A549 (cell line): ENCODE measurements around the gene SPTB. TPM values are rescaled to one million over a fixed set of nuclear protein-coding genes. Genes with fewer than 3 reads are reported as not detected.
A peak's percentile ranks its signal among the peaks of the same experiment; 100 is the strongest.

Experiments used
- ATAC-seq, 2 experiments: fragments of 200-7000 bp in 1 of 2; fragments of >200 bp in 1 of 2; cut with Nextera tagmentation in 1 of 2; cut with Tn5 transposase in 1 of 2; 3 replicates each; pipeline versions ENCODE4 v1.8.0 to v1.9.1; 2018 to 2020; ENCODE audit warnings: mild to moderate bottlenecking in 1 of 2, moderate library complexity in 1 of 2
- CTCF ChIA-PET: fragments of 300-600 bp; sonication (Branson Sonifier 250); formaldehyde crosslinking; extraction: SDS; loops from one replicate; lab custom pipeline; 2021; ENCODE audit warnings: antibody characterized with exemption, inconsistent platforms; lab: Yijun Ruan, JAX
- POLR2A ChIA-PET: fragments of 350-600 bp; formaldehyde crosslinking; extraction: SDS; loops from one replicate; lab custom pipeline; 2021; ENCODE audit warnings: antibody characterized with exemption, inconsistent platforms; lab: Yijun Ruan, JAX
- DNase-seq, 2 experiments: peaks; one replicate each; pipeline versions ENCODE4 v3.0.0 to v3.0.0-alpha.2; 2011 to 2016; ENCODE audit warnings: low read depth in 1 of 2, low spot score in 1 of 2
- FAIRE-seq: peaks from 2 replicates; lab custom pipeline; 2011; peaks lifted over from hg19 to GRCh38; lab: Jason Lieb, UNC
- H3K27ac ChIP-seq, 2 experiments: fragments of >200 bp; sonication (Bioruptor Twin); formaldehyde crosslinking; 3 replicates each; pipeline ENCODE4 v1.5.1; 2016 to 2017
- H3K4me1 ChIP-seq: fragments of >200 bp; sonication (Bioruptor Twin); formaldehyde crosslinking; 3 replicates; pipeline ENCODE4 v1.6.1; 2016
- H3K4me2 ChIP-seq: fragments of >200 bp; sonication (Bioruptor Twin); formaldehyde crosslinking; 3 replicates; pipeline ENCODE4 v1.6.1; 2016
- H3K4me3 ChIP-seq: fragments of >200 bp; sonication (Bioruptor Twin); formaldehyde crosslinking; 3 replicates; pipeline ENCODE4 v1.5.1; 2016
- H3K9me3 ChIP-seq: fragments of >200 bp; sonication (Bioruptor Twin); formaldehyde crosslinking; 3 replicates; pipeline ENCODE4 v1.6.1; 2016
- BHLHE40 ChIP-seq: IDR thresholded peaks from 2 replicates; pipeline ENCODE4 v1.6.1; 2012; ENCODE audit warnings: low read depth, low read length, inconsistent platforms
- FOSB ChIP-seq: fragments of 250-450 bp; sonication (Bioruptor Pico); IDR thresholded peaks from 2 replicates; pipeline ENCODE4 v1.5.0; 2020; ENCODE audit warnings: mild to moderate bottlenecking, moderate library complexity
- HOXB5 ChIP-seq: fragments of 250-450 bp; sonication (Bioruptor Pico); IDR thresholded peaks from 2 replicates; pipeline ENCODE4 v1.5.0; 2020; ENCODE audit warnings: mild to moderate bottlenecking, moderate library complexity
- MAFK ChIP-seq: fragments of 450-650 bp; IDR thresholded peaks from 2 replicates; pipeline ENCODE4 v1.6.1; 2014; ENCODE audit not compliant: partially characterized antibody
- MAZ ChIP-seq: fragments of 150-350 bp; IDR thresholded peaks from 2 replicates; pipeline ENCODE4 v1.6.1; 2014; ENCODE audit warnings: antibody characterized with exemption, low read depth, low read length, borderline replicate concordance
- NFE2L2 ChIP-seq: fragments of 150-350 bp; conservative IDR thresholded peaks from 2 replicates; pipeline ENCODE4 v1.6.1; 2014; ENCODE audit warnings: low read length
- RAD21 ChIP-seq, 2 experiments: fragments of >200 bp in 1 of 2; sonication (Bioruptor Twin) in 1 of 2; formaldehyde crosslinking in 1 of 2; IDR thresholded peaks in 1 of 2; conservative IDR thresholded peaks in 1 of 2; 2 replicates in 1 of 2; 3 replicates in 1 of 2; pipeline ENCODE4 v1.6.1; 2012 to 2018; ENCODE audit warnings: inconsistent platforms in 1 of 2
- RNF2 ChIP-seq: fragments of 200-600 bp; sonication (generic); IDR thresholded peaks from 2 replicates; pipeline ENCODE4 v1.6.1; 2016; ENCODE audit warnings: low read depth, mild to moderate bottlenecking, antibody characterized with exemption, moderate library complexity, borderline replicate concordance
- SMC3 ChIP-seq: fragments of >200 bp; sonication (Bioruptor Twin); formaldehyde crosslinking; IDR thresholded peaks from 3 replicates; pipeline ENCODE4 v1.6.1; 2018; ENCODE audit warnings: inconsistent platforms
- TP53 ChIP-seq: fragments of 250-450 bp; sonication (Bioruptor Pico); IDR thresholded peaks from 2 replicates; pipeline ENCODE4 v1.5.0; 2021; ENCODE audit warnings: mild to moderate bottlenecking, moderate library complexity
- ZNF302 ChIP-seq: fragments of 250-450 bp; sonication (Bioruptor Pico); IDR thresholded peaks from 2 replicates; pipeline ENCODE4 v1.9.0; 2021; ENCODE audit warnings: inconsistent platforms, mild to moderate bottlenecking, moderate library complexity
- WGBS: methylation state at CpG from one replicate; pipeline ENCODE4 v1.1.6; 2017; ENCODE audit errors: missing lambda C conversion rate; 5-methylcytosine and 5-hydroxymethylcytosine counted together
- polyA plus RNA-seq, 4 experiments: library from polyadenylated mRNA; depleted of rRNA in 3 of 4; stranded (reverse); fragments of >200 nt; fragmentation: RNase III in 1 of 4; extraction: RNeasy Plus Mini Kit Qiagen cat#74134 plus additional on column Dnase treatment in 1 of 4; gene quantifications; 2 replicates in 3 of 4; 3 replicates in 1 of 4; pipeline ENCODE4 v1.2.3, GENCODE V29; 2011 to 2017
- TF ChIP-seq, protein P1 (sequence below): fragments of >200 bp; sonication (Bioruptor Twin); formaldehyde crosslinking; IDR thresholded peaks from 3 replicates; pipeline ENCODE4 v1.5.1; 2016
- TF ChIP-seq, protein P2 (sequence below): IDR thresholded peaks from 2 replicates; pipeline ENCODE4 v1.6.1; 2012; ENCODE audit warnings: low read depth, borderline replicate concordance
- TF ChIP-seq, protein P3 (sequence below): fragments of 200-600 bp; sonication (generic); IDR thresholded peaks from 2 replicates; pipeline ENCODE4 v1.6.1; 2016; ENCODE audit warnings: antibody characterized with exemption, mild to moderate bottlenecking, moderate library complexity
- TF ChIP-seq, protein P4 (sequence below): fragments of 250-450 bp; sonication (Bioruptor Pico); IDR thresholded peaks from 2 replicates; pipeline ENCODE4 v1.5.0; 2020; ENCODE audit warnings: low read depth, mild to moderate bottlenecking, moderate library complexity

The SPTB gene
- polyA plus RNA-seq, 2 of the 4 experiments (the other 2 are of a cell fraction): 0.27 to 2.1 TPM

DNA sequence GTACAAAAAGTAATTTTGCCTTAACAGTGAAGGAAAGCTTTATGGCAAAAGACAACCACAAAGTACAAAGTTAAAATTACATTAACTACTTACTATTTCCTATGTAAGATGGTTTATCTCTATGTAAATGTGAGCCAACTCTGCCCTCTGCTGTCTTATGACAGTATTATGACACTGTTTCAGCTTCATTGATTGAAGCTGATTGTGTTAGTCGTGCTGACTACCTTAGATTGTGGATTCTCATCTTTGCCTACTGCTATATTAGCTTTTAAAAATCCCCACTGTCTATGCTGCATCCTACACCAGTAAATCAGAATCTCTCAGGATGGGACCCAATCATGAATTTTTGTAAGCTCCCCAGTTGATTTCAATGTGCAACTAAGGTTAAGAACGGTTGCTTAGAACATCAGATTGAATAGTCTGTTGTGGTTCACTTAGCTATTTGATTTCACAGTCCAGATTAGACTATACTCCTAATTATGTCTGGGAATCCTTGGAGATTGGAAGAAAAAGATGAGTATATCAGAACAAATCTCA lies 12.2 kb upstream of the SPTB start:
- CTCF ChIA-PET: interaction anchor here (0.6 to 8.7 kb wide), 85 partner anchors 11 to 554 kb away, joined by 3 to 250 read pairs (median 5); partner anchors contain the start of genes CHURC1, FNTB, PLEKHG3 and SPTB
- H3K9me3 ChIP-seq: no peaks in the 10 kb centered on the region
- no peaks in the 10 kb centered on the region for H3K4me1 ChIP-seq
- POLR2A ChIA-PET: interaction anchor here (1.0 to 2.2 kb wide), 4 partner anchors 69 to 387 kb away, joined by 3 to 7 read pairs (median 6); partner anchors contain the start of genes HSPA2 and ZBTB1
- no peak overlapping the region for H3K4me2 ChIP-seq
- 48% methylated on average over 2 of the region's 2 CpGs for WGBS
- FAIRE-seq: peak; percentile 94
- peak; percentile 56 to 80 for DNase-seq
- H3K27ac ChIP-seq: no peak overlapping the region
- peak; percentile 95 to 99 for ATAC-seq
- TF ChIP-seq, protein P1, sequence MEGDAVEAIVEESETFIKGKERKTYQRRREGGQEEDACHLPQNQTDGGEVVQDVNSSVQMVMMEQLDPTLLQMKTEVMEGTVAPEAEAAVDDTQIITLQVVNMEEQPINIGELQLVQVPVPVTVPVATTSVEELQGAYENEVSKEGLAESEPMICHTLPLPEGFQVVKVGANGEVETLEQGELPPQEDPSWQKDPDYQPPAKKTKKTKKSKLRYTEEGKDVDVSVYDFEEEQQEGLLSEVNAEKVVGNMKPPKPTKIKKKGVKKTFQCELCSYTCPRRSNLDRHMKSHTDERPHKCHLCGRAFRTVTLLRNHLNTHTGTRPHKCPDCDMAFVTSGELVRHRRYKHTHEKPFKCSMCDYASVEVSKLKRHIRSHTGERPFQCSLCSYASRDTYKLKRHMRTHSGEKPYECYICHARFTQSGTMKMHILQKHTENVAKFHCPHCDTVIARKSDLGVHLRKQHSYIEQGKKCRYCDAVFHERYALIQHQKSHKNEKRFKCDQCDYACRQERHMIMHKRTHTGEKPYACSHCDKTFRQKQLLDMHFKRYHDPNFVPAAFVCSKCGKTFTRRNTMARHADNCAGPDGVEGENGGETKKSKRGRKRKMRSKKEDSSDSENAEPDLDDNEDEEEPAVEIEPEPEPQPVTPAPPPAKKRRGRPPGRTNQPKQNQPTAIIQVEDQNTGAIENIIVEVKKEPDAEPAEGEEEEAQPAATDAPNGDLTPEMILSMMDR: peak; percentile 79
- TF ChIP-seq RAD21 (conservative IDR thresholded peaks at IDR 0.05 in 1 of 2, IDR thresholded peaks at IDR 0.05 in 1 of 2): peak; percentile 89 to 90
- TF ChIP-seq RNF2: no peak
- TF ChIP-seq BHLHE40: no peak
- peak; percentile 92 for TF ChIP-seq SMC3
- no peak for TF ChIP-seq NFE2L2
- no peak overlapping the region for H3K4me3 ChIP-seq

DNA sequence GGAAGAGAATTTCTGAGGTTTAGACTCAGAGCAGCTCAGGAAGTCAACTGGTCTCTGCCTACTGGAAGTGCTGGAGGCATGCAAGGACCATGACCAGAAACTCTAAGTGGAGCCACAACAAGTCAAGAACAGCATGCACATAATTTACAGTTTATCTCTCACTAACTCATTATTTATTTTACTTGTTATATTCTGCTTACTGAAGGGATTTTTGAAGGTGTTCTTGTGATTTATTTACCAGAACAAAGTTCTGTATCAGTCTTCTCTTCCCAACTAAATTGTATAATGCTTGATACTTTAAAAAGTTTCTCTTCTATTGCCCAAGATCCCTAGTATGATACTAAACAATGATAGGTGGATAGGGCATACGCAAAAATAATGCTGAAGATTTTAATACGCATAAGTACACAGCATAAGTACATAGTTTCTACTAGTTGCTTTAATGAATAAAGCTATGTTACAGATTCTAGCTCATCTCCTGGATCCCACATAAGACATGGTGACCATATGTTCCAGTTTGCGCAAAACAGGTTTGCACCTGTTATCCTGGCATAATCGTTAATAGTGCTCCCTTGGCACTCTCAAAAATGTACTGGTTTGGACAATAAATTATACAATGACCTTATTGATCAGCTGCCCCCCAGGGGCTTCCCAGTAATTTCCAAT lies 11.6 kb upstream of the SPTB start:
- peak in 1 of 2 experiments; percentile 33; a peak in 3 of 6 replicates for ATAC-seq
- POLR2A ChIA-PET: interaction anchor here (1.0 to 2.2 kb wide), 4 partner anchors 68 to 386 kb away, joined by 3 to 7 read pairs (median 6); partner anchors contain the start of genes HSPA2 and ZBTB1
- CTCF ChIA-PET: interaction anchor here (0.6 to 8.7 kb wide), 78 partner anchors 11 to 554 kb away, joined by 3 to 250 read pairs (median 5); partner anchors contain the start of genes CHURC1, PLEKHG3 and SPTB
- no peaks in the 10 kb centered on the region for H3K4me1 ChIP-seq
- H3K4me3 ChIP-seq: no peak overlapping the region
- no peaks in the 10 kb centered on the region for H3K9me3 ChIP-seq
- H3K27ac ChIP-seq: no peak overlapping the region
- DNase-seq: no peak
- TF ChIP-seq, protein P2, sequence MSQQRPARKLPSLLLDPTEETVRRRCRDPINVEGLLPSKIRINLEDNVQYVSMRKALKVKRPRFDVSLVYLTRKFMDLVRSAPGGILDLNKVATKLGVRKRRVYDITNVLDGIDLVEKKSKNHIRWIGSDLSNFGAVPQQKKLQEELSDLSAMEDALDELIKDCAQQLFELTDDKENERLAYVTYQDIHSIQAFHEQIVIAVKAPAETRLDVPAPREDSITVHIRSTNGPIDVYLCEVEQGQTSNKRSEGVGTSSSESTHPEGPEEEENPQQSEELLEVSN: no peak
- peak; percentile 56 for TF ChIP-seq MAFK
- no peak for FAIRE-seq
- WGBS: 92% methylated on average over 4 of the region's 4 CpGs
- no peak overlapping the region for H3K4me2 ChIP-seq

DNA sequence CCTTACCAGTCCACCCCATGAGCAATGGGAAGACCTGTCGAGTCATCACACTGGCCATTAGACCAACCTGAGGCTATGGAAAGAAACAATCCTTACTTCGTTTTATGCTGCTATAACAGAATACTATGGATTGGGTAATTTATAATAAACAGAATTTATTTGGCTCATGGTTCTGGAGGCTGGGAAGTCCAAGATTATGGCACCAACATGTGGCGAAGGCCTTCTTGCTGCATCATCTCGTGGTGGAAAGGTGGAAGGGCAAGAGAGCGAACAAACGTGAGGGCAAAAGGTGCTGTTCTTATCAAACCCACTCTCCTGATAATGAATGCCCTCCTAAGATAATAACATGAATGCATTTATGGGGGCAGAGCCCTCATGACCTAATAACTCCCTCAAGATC lies 9.6 kb upstream of the SPTB start:
- no peaks in the 10 kb centered on the region for H3K9me3 ChIP-seq
- no peak overlapping the region for H3K4me3 ChIP-seq
- ATAC-seq: no peak
- TF ChIP-seq, protein P1: no peak
- TF ChIP-seq MAZ: no peak
- TF ChIP-seq FOSB: no peak
- no peak for TF ChIP-seq TP53
- no peak for TF ChIP-seq ZNF302 (CRISPR knock-in tag)
- TF ChIP-seq, protein P3, sequence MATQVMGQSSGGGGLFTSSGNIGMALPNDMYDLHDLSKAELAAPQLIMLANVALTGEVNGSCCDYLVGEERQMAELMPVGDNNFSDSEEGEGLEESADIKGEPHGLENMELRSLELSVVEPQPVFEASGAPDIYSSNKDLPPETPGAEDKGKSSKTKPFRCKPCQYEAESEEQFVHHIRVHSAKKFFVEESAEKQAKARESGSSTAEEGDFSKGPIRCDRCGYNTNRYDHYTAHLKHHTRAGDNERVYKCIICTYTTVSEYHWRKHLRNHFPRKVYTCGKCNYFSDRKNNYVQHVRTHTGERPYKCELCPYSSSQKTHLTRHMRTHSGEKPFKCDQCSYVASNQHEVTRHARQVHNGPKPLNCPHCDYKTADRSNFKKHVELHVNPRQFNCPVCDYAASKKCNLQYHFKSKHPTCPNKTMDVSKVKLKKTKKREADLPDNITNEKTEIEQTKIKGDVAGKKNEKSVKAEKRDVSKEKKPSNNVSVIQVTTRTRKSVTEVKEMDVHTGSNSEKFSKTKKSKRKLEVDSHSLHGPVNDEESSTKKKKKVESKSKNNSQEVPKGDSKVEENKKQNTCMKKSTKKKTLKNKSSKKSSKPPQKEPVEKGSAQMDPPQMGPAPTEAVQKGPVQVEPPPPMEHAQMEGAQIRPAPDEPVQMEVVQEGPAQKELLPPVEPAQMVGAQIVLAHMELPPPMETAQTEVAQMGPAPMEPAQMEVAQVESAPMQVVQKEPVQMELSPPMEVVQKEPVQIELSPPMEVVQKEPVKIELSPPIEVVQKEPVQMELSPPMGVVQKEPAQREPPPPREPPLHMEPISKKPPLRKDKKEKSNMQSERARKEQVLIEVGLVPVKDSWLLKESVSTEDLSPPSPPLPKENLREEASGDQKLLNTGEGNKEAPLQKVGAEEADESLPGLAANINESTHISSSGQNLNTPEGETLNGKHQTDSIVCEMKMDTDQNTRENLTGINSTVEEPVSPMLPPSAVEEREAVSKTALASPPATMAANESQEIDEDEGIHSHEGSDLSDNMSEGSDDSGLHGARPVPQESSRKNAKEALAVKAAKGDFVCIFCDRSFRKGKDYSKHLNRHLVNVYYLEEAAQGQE: no peak
- TF ChIP-seq HOXB5 (CRISPR knock-in tag): no peak
- TF ChIP-seq, protein P4, sequence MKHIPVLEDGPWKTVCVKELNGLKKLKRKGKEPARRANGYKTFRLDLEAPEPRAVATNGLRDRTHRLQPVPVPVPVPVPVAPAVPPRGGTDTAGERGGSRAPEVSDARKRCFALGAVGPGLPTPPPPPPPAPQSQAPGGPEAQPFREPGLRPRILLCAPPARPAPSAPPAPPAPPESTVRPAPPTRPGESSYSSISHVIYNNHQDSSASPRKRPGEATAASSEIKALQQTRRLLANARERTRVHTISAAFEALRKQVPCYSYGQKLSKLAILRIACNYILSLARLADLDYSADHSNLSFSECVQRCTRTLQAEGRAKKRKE (CRISPR knock-in tag): no peak
- no peaks in the 10 kb centered on the region for H3K4me1 ChIP-seq
- no peak overlapping the region for H3K27ac ChIP-seq
- POLR2A ChIA-PET: no interaction called here
- DNase-seq: no peak
- CTCF ChIA-PET: interaction anchor here (1.7 to 8.7 kb wide), 11 partner anchors 9 to 217 kb away, joined by 6 to 250 read pairs (median 73); partner anchors contain the start of gene SPTB
- no peak for FAIRE-seq
- 73% methylated on average over 6 of the region's 6 CpGs for WGBS
- no peak overlapping the region for H3K4me2 ChIP-seq
